ENCODE data around the gene SRSF8. TPM values are rescaled to one million over a fixed set of nuclear protein-coding genes. Genes with fewer than 3 reads are reported as not detected.

Gene SRSF8
- total and polyA plus RNA-seq, 2 donors (not counting 3 experiments of a cell fraction or from before 2014, with no cell fraction given) = 21.9 to 31.3 TPM

- dilution Hi-C loops (cut with MboI; ENCODE audit: extremely low pct_ligation_motif_present, low sequenced_read_pairs) (no loop called here), intact Hi-C loops (cut with micrococcal nuclease) (no loop called here)
- no peaks in the 10 kb centered on the region for H4K20me1 ChIP-seq (replicated peaks; ENCODE audit: control insufficient read depth, extremely low read depth, insufficient read depth, low read length)
- H3K4me3 ChIP-seq (replicated peaks in 1 of 3; ENCODE audit: insufficient read depth in 1 of 3, low read depth in 1 of 3, low read length in 3 of 3) = no peak overlapping the region
- no peaks in the 10 kb centered on the region for H3K9me1 ChIP-seq (replicated peaks; ENCODE audit: control insufficient read depth, extremely low read depth, insufficient read depth, low read length)
- ChIA-PET CTCF (interaction anchor here (2.2 to 2.7 kb wide), 2 partner anchors 9 to 11 kb away, joined by 8 to 11 read pairs; partner anchors contain the start of gene ENDOD1), POLR2A (no interaction called here)
- no peak overlapping the region for H3K4me2 ChIP-seq (ENCODE audit: insufficient read depth, low read length)
- H3K27ac ChIP-seq (ENCODE audit: insufficient read depth, low read depth, low read length) = no peak overlapping the region
- H3K4me1 ChIP-seq (ENCODE audit: control insufficient read depth, extremely low read depth, insufficient read depth, low read length) = no peaks in the 10 kb centered on the region
- H3K36me3 ChIP-seq (ENCODE audit: control insufficient read depth in 2 of 2, extremely low read depth in 1 of 2, insufficient read depth in 2 of 2, low read length in 2 of 2) = no peaks in the 10 kb centered on the region
- H3K79me2 ChIP-seq (ENCODE audit: control insufficient read depth, insufficient read depth, low read length) = no peaks in the 10 kb centered on the region
- H2AFZ ChIP-seq (ENCODE audit: low read depth, low read length) = no peak overlapping the region
- no peaks in the 10 kb centered on the region for H3K9me3 ChIP-seq (replicated peaks; ENCODE audit: control insufficient read depth, insufficient read depth, low read length)
- H3K27me3 ChIP-seq (ENCODE audit: control insufficient read depth in 2 of 2, insufficient read depth in 2 of 2, low read length in 2 of 2) = no peaks in the 10 kb centered on the region
- TF ChIP-seq POLR2AphosphoS5 (IDR thresholded peaks at IDR 0.05; ENCODE audit: insufficient read depth, low read depth, low read length) = no peak
- TF ChIP-seq CTCF (IDR thresholded peaks at IDR 0.05; ENCODE audit: extremely low read depth in 1 of 2, insufficient read depth in 1 of 2, low read depth in 1 of 2, low read length in 2 of 2) = no peak
- TF ChIP-seq JUN (IDR thresholded peaks at IDR 0.05; ENCODE audit: borderline replicate concordance, insufficient read depth, insufficient read length, low read depth) = no peak
- TF ChIP-seq MYC (IDR thresholded peaks at IDR 0.05; ENCODE audit: low read depth, low read length) = no peak
- TF ChIP-seq GATA2 (IDR thresholded peaks at IDR 0.05; ENCODE audit: insufficient read depth, insufficient read length, low read depth, low read length) = no peak
- TF ChIP-seq EZH2 (IDR thresholded peaks at IDR 0.05; ENCODE audit: borderline replicate concordance, low read depth, low read length, severe bottlenecking) = no peak
- no peak for TF ChIP-seq POLR2A (IDR thresholded peaks at IDR 0.05; ENCODE audit: low read depth, low read length)
- TF ChIP-seq MAX (IDR thresholded peaks at IDR 0.05; ENCODE audit: insufficient read depth, insufficient read length) = no peak
- TF ChIP-seq FOS (IDR thresholded peaks at IDR 0.05; ENCODE audit: borderline replicate concordance, insufficient read depth, low read length) = no peak
- no peak overlapping the region for H3K9ac ChIP-seq (replicated peaks; ENCODE audit: extremely low read depth, insufficient read depth, low read length)
- no peak for FAIRE-seq
- BruUV-seq (replicated peaks) = no TSS peak
- DNase-seq (ENCODE audit: low read depth, low spot score) = no peak
Measured at GRCh38 chr11:95101935-95102334, 35.2 kb downstream of the SRSF8 start.
